H1 (cell line): Measurements from ENCODE around the gene STARD9. TPM values are rescaled to one million over a fixed set of nuclear protein-coding genes. Genes with fewer than 3 reads are reported as not detected.

ENCODE experiments used
- CTCF ChIA-PET: fragments of 300-600 bp; sonication (Branson Sonifier 250); formaldehyde crosslinking; loops from one replicate; lab custom pipeline; 2021; ENCODE audit not compliant: partially characterized antibody; lab: Charles Lee
- POLR2A ChIA-PET: fragments of 300-600 bp; sonication (Branson Sonifier 250); formaldehyde crosslinking; loops from one replicate; lab custom pipeline; 2021; ENCODE audit warnings: inconsistent platforms; ENCODE audit not compliant: partially characterized antibody; lab: Charles Lee
- DNase-seq, 2 experiments: peaks; one replicate each; pipeline versions ENCODE4 v3.0.0 to v3.0.0-alpha.2; 2010 to 2022; ENCODE audit warnings: low spot score in 2 of 2, low read depth in 1 of 2, mixed read lengths in 1 of 2
- FAIRE-seq: peaks from 2 replicates; lab custom pipeline; 2011; peaks lifted over from hg19 to GRCh38; lab: Jason Lieb, UNC
- H2AFZ ChIP-seq: 2 replicates; pipeline ENCODE4 v1.8.1; 2012; ENCODE audit warnings: low read length, inconsistent platforms
- H2AK5ac ChIP-seq: 2 replicates; pipeline ENCODE4 v1.6.1; 2013; ENCODE audit warnings: low read depth, low read length
- H2BK120ac ChIP-seq: replicated peaks from 2 replicates; pipeline ENCODE3; 2013; ENCODE audit warnings: low read depth, low read length, inconsistent platforms
- H2BK12ac ChIP-seq: 2 replicates; pipeline ENCODE4 v1.6.1; 2013; ENCODE audit warnings: low read depth, low read length
- H2BK15ac ChIP-seq: 2 replicates; pipeline ENCODE4 v1.6.1; 2013; ENCODE audit warnings: low read length
- H2BK20ac ChIP-seq: 2 replicates; pipeline ENCODE4 v1.6.1; 2013; ENCODE audit warnings: low read length
- H2BK5ac ChIP-seq: 2 replicates; pipeline ENCODE4 v1.6.1; 2013; ENCODE audit warnings: low read depth, low read length
- H3K14ac ChIP-seq: 2 replicates; pipeline ENCODE4 v1.6.1; 2013; ENCODE audit warnings: inconsistent platforms; ENCODE audit not compliant: insufficient read length
- H3K18ac ChIP-seq: 2 replicates; pipeline ENCODE4 v1.6.1; 2013; ENCODE audit warnings: low read length; ENCODE audit errors: extremely low read depth
- H3K23ac ChIP-seq: 2 replicates; pipeline ENCODE4 v1.6.1; 2013; ENCODE audit warnings: inconsistent platforms; ENCODE audit not compliant: insufficient read length
- H3K23me2 ChIP-seq: 2 replicates; pipeline ENCODE4 v1.6.1; 2013; ENCODE audit warnings: low read depth, low read length
- H3K27ac ChIP-seq: 2 replicates; pipeline ENCODE4 v1.6.1; 2011; ENCODE audit warnings: low read depth, low read length, inconsistent platforms
- H3K27me3 ChIP-seq, 4 experiments: replicated peaks in 1 of 4; 1 replicate in 1 of 4; 2 replicates in 3 of 4; pipeline versions ENCODE4 v1.6.1 to v1.8.1; 2011 to 2013; ENCODE audit warnings: low read length in 3 of 4, mild to moderate bottlenecking in 3 of 4, inconsistent platforms in 2 of 4, mixed read lengths in 2 of 4, moderate library complexity in 1 of 4; ENCODE audit not compliant: control insufficient read depth in 3 of 4, insufficient read depth in 3 of 4; ENCODE audit errors: extremely low read depth in 1 of 4
- H3K36me3 ChIP-seq, 4 experiments: 2 replicates each; pipeline versions ENCODE4 v1.6.1 to v1.8.1; 2011 to 2013; ENCODE audit warnings: mild to moderate bottlenecking in 4 of 4, low read length in 3 of 4, moderate library complexity in 2 of 4, control low read depth in 1 of 4, inconsistent platforms in 1 of 4; ENCODE audit not compliant: insufficient read depth in 4 of 4, control insufficient read depth in 2 of 4
- H3K4ac ChIP-seq: replicated peaks from 2 replicates; pipeline ENCODE3; 2013; ENCODE audit warnings: low read length, low read depth, mixed read lengths, inconsistent platforms; ENCODE audit not compliant: insufficient read length
- H3K4me1 ChIP-seq, 4 experiments: replicated peaks in 1 of 4; 1 replicate in 1 of 4; 2 replicates in 3 of 4; pipeline versions ENCODE4 v1.6.1 to v1.8.1; 2011 to 2013; ENCODE audit warnings: low read length in 3 of 4, inconsistent platforms in 2 of 4, mixed read lengths in 1 of 4; ENCODE audit not compliant: insufficient read depth in 4 of 4, control insufficient read depth in 3 of 4
- H3K4me2 ChIP-seq, 2 experiments: 2 replicates each; pipeline versions ENCODE4 v1.6.1 to v1.8.1; 2011 to 2013; ENCODE audit warnings: low read depth in 2 of 2, low read length in 2 of 2, control low read depth in 1 of 2, inconsistent platforms in 1 of 2, mild to moderate bottlenecking in 1 of 2; ENCODE audit not compliant: insufficient read depth in 1 of 2
- H3K4me3 ChIP-seq, 4 experiments: fragments of 200-600, 300-600 bp in 1 of 4; sonication (generic), shearing (Covaris generic), sonication (Bioruptor Twin) in 1 of 4; 2 replicates each; pipeline versions ENCODE4 v1.5.1 to v1.8.1; 2011 to 2016; ENCODE audit warnings: low read length in 4 of 4, low read depth in 3 of 4, control low read depth in 2 of 4, inconsistent platforms in 2 of 4, mild to moderate bottlenecking in 2 of 4, mixed read lengths in 1 of 4, moderate library complexity in 1 of 4; ENCODE audit not compliant: insufficient read depth in 2 of 4; ENCODE audit errors: extremely low read depth in 1 of 4
- H3K56ac ChIP-seq: replicated peaks from 2 replicates; pipeline ENCODE3; 2013; ENCODE audit warnings: low read depth, mild to moderate bottlenecking, mixed read lengths, low read length, inconsistent platforms; ENCODE audit not compliant: insufficient read length
- H3K79me1 ChIP-seq: 2 replicates; pipeline ENCODE4 v1.6.1; 2013; ENCODE audit warnings: low read depth, low read length, control low read depth
- H3K79me2 ChIP-seq, 2 experiments: 2 replicates each; pipeline versions ENCODE4 v1.6.1 to v1.8.1; 2012 to 2013; ENCODE audit warnings: low read length in 2 of 2, mild to moderate bottlenecking in 2 of 2, inconsistent platforms in 1 of 2; ENCODE audit not compliant: insufficient read depth in 2 of 2, control insufficient read depth in 1 of 2
- H3K9ac ChIP-seq, 4 experiments: replicated peaks in 1 of 4; 1 replicate in 1 of 4; 2 replicates in 3 of 4; pipeline versions ENCODE4 v1.6.1 to v1.8.1; 2011 to 2013; ENCODE audit warnings: low read depth in 3 of 4, low read length in 3 of 4, control low read depth in 2 of 4, mild to moderate bottlenecking in 2 of 4, moderate library complexity in 2 of 4, inconsistent platforms in 1 of 4; ENCODE audit errors: extremely low read depth in 1 of 4
- H3K9me3 ChIP-seq, 2 experiments: 2 replicates each; pipeline versions ENCODE4 v1.6.1 to v1.8.1; 2012 to 2013; ENCODE audit warnings: mild to moderate bottlenecking in 2 of 2, moderate library complexity in 2 of 2, control low read depth in 1 of 2, inconsistent platforms in 1 of 2, low read depth in 1 of 2, low read length in 1 of 2, mixed read lengths in 1 of 2; ENCODE audit not compliant: insufficient read depth in 2 of 2
- H4K20me1 ChIP-seq, 2 experiments: replicated peaks in 1 of 2; 2 replicates each; pipeline versions ENCODE3 to v1.8.1; 2011 to 2013; ENCODE audit warnings: inconsistent platforms in 2 of 2, low read length in 2 of 2, mild to moderate bottlenecking in 1 of 2; ENCODE audit not compliant: insufficient read depth in 2 of 2, control insufficient read depth in 1 of 2
- H4K5ac ChIP-seq: 2 replicates; pipeline ENCODE4 v1.6.1; 2013; ENCODE audit warnings: low read length, low read depth, mixed read lengths, inconsistent platforms; ENCODE audit not compliant: insufficient read length
- H4K8ac ChIP-seq: 2 replicates; pipeline ENCODE4 v1.8.0; 2013; ENCODE audit warnings: mild to moderate bottlenecking, moderate library complexity, low read length, inconsistent platforms; ENCODE audit not compliant: insufficient read depth; ENCODE audit errors: extremely low read depth
- H4K91ac ChIP-seq: replicated peaks from 2 replicates; pipeline ENCODE3; 2013; ENCODE audit warnings: low read length, mixed read lengths, inconsistent platforms; ENCODE audit not compliant: insufficient read length
- CEBPB ChIP-seq: IDR thresholded peaks from 2 replicates; pipeline ENCODE4 v1.6.1; 2012; ENCODE audit warnings: low read depth, low read length
- CREB1 ChIP-seq: IDR thresholded peaks from 2 replicates; pipeline ENCODE4 v1.6.1; 2012; ENCODE audit warnings: inconsistent platforms
- HDAC2 ChIP-seq, 2 experiments: fragments of 300-600 bp in 1 of 2; sonication (generic) in 1 of 2; IDR thresholded peaks; 2 replicates each; pipeline ENCODE4 v1.6.1; 2011 to 2012; ENCODE audit warnings: low read depth in 2 of 2, low read length in 2 of 2, mild to moderate bottlenecking in 2 of 2, moderate library complexity in 2 of 2, borderline replicate concordance in 1 of 2, inconsistent platforms in 1 of 2
- KDM4A ChIP-seq: IDR thresholded peaks from one replicate; pipeline ENCODE4 v1.7.1; 2012; ENCODE audit warnings: low read depth, mild to moderate bottlenecking, moderate library complexity, low read length, inconsistent platforms; ENCODE audit not compliant: severe bottlenecking
- PHF8 ChIP-seq: fragments of 200-600 bp; sonication (generic); conservative IDR thresholded peaks from 2 replicates; pipeline ENCODE4 v1.7.1; 2012; ENCODE audit warnings: low read depth, mild to moderate bottlenecking, inconsistent platforms, low read length, moderate library complexity
- TAF7 ChIP-seq: optimal IDR thresholded peaks from 2 replicates; pipeline ENCODE3; 2011; ENCODE audit warnings: low read depth, mild to moderate bottlenecking, inconsistent platforms, low read length, moderate library complexity, borderline replicate concordance
- WGBS, 2 experiments: shearing (Covaris generic) in 1 of 2; methylation state at CpG; one replicate each; pipeline versions ENCODE4 v1.1.6 to v1.1.7; 2013 to 2015; ENCODE audit warnings: low lambda C conversion rate in 2 of 2, mixed read lengths in 2 of 2, inconsistent platforms in 1 of 2, low coverage in 1 of 2, missing lambda C conversion rate in 1 of 2; ENCODE audit not compliant: insufficient replicate concordance in 2 of 2, insufficient coverage in 1 of 2, insufficient read length in 1 of 2; ENCODE audit errors: extremely low coverage in 1 of 2, missing lambda C conversion rate in 1 of 2; 5-methylcytosine and 5-hydroxymethylcytosine counted together
- polyA plus RNA-seq, 7 experiments: library from polyadenylated mRNA; depleted of rRNA in 3 of 7; stranded (reverse) in 5 of 7; unstranded in 2 of 7; fragments of >200 nt in 5 of 7; fragments of 200-250 nt in 2 of 7; gene quantifications; 1 replicate in 5 of 7; 2 replicates in 1 of 7; 4 replicates in 1 of 7; pipeline versions ENCODE4 v1.2.1 to v1.2.3, GENCODE V29; 2011 to 2013; ENCODE audit warnings: missing spikeins in 2 of 7, mixed read lengths in 2 of 7
- total RNA-seq: library from RNA; stranded (reverse); fragmentation: NEBNext Ultra II Directional; extraction: Animal tissue kit (Norgen Biotek cat#: 25700); gene quantifications from 2 replicates; pipeline ENCODE4 v1.2.1, GENCODE V29; 2021
- TF ChIP-seq, protein P1 (sequence below): IDR thresholded peaks from 2 replicates; pipeline ENCODE4 v1.6.1; 2011; ENCODE audit warnings: low read length, improper control_type of control experiment

Gene STARD9
- total and polyA plus RNA-seq, 2 of the 8 experiments (the other 6 are each of a cell fraction or from before 2014, with no cell fraction given) = 2.8 to 7.0 TPM

DNA sequence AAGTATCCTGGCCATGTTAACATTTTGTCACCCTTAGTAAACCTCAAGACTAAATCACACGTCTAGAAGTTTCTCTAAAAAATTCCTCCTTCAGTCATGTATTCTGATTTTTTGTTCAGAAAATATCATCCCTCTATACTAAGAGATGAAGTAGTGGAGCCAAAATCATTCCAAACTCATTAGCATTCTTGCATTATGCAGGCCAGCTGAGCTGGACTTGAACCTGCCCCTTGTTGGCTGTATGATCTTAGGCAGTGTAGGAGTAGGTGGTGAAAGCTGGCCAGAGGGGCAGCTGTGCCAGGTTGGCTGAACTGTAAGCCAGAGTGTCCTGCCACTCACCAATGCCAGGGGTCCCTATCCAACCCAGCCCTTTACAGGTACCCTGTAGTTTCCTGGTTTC is 92.4 kb downstream of the STARD9 start:
- ChIA-PET POLR2A (no interaction called here), CTCF (interaction anchor here (0.6 kb wide), 1 partner anchor 255 kb away, joined by 8 read pairs; no protein-coding TSS in a partner anchor)
- no peak overlapping the region for H2BK120ac ChIP-seq
- no peak overlapping the region for H4K91ac ChIP-seq
- no peak overlapping the region for H2AFZ ChIP-seq
- 95% methylated on average over 1 of the region's 1 CpG; no CpG with 5 or more reads in 1 of the 2 experiments for WGBS, 2 experiments
- H3K27me3 ChIP-seq = no peaks in the 10 kb centered on the region
- no peaks in the 10 kb centered on the region for H3K79me2 ChIP-seq
- H4K20me1 ChIP-seq = no peaks in the 10 kb centered on the region
- no peak for DNase-seq
- H2BK12ac ChIP-seq = no peak overlapping the region
- peaks cover 0 to 5% (median 2%) of the 10 kb centered on the region in 4 experiments; a peak in 1 of 8 replicates for H3K36me3 ChIP-seq
- H2AK5ac ChIP-seq = no peak overlapping the region
- no peak overlapping the region for H3K18ac ChIP-seq
- no peak overlapping the region for H3K4me2 ChIP-seq
- H2BK5ac ChIP-seq = no peak overlapping the region
- H3K9me3 ChIP-seq = no peaks in the 10 kb centered on the region
- H3K23ac ChIP-seq = no peak overlapping the region
- no peaks in the 10 kb centered on the region for H3K79me1 ChIP-seq
- no peak overlapping the region for H3K56ac ChIP-seq
- no peak overlapping the region for H3K27ac ChIP-seq
- no peaks in the 10 kb centered on the region for H3K23me2 ChIP-seq
- no peak overlapping the region for H3K14ac ChIP-seq
- H4K5ac ChIP-seq = no peak overlapping the region
- H4K8ac ChIP-seq = no peak overlapping the region
- H2BK20ac ChIP-seq = no peak overlapping the region
- no peak overlapping the region for H3K9ac ChIP-seq
- no peak overlapping the region for H2BK15ac ChIP-seq
- no peak overlapping the region for H3K4me3 ChIP-seq
- no peaks in the 10 kb centered on the region; a peak in 2 of 7 replicates for H3K4me1 ChIP-seq
- FAIRE-seq = no peak
- no peak overlapping the region for H3K4ac ChIP-seq
- TF ChIP-seq CEBPB (no peak), KDM4A (no peak), TAF7 (no peak), CREB1 (no peak), HDAC2 (IDR thresholded peaks at IDR 0.05; ENCODE audit: borderline replicate concordance in 1 of 2, low read depth in 2 of 2, low read length in 2 of 2) (no peak), PHF8 (no peak)
- TF ChIP-seq, protein P1, sequence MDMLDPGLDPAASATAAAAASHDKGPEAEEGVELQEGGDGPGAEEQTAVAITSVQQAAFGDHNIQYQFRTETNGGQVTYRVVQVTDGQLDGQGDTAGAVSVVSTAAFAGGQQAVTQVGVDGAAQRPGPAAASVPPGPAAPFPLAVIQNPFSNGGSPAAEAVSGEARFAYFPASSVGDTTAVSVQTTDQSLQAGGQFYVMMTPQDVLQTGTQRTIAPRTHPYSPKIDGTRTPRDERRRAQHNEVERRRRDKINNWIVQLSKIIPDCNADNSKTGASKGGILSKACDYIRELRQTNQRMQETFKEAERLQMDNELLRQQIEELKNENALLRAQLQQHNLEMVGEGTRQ = no peak
